Activated CD4-positive, alpha-beta T cell treated with anti-CD3 and anti-CD28 coated beads, Interleukin-2, Interleukin-4, amounts not matched to agents 100 ng/mL and 50 ng/mL, durations not matched to agents 16 hours and 8 hours (primary cell): Measurements from ENCODE around the gene UPK3A.

ENCODE experiments used
- DNase-seq: peaks from one replicate; pipeline ENCODE4 v3.0.0-alpha.2; 2020; ENCODE audit warnings: low spot score

Gene UPK3A

GRCh38 chr22:45329530-45329936 lies 44.8 kb downstream of the UPK3A start:
- DNase-seq = no peak

GRCh38 chr22:45330548-45330947 lies 45.8 kb downstream of the UPK3A start:
- no peak for DNase-seq

GRCh38 chr22:45331486-45331885 lies 46.7 kb downstream of the UPK3A start:
- no peak for DNase-seq

GRCh38 chr22:45332001-45332400 lies 47.3 kb downstream of the UPK3A start:
- DNase-seq = no peak

- no peak for DNase-seq
Observed at GRCh38 chr22:45334068-45334467, 49.3 kb downstream of the UPK3A start.

- no peak for DNase-seq
Observed at GRCh38 chr22:45334528-45334927, 49.8 kb downstream of the UPK3A start.

- DNase-seq = no peak
Observed at GRCh38 chr22:45335021-45335818, 50.5 kb downstream of the UPK3A start.

- no peak for DNase-seq
Observed at GRCh38 chr22:45335854-45336522, 51.2 kb downstream of the UPK3A start.

GRCh38 chr22:45336971-45337431 lies 52.3 kb downstream of the UPK3A start:
- no peak for DNase-seq

GRCh38 chr22:45337536-45337935 lies 52.8 kb downstream of the UPK3A start:
- no peak for DNase-seq

- no peak for DNase-seq
Observed at GRCh38 chr22:45338795-45339194, 54.0 kb downstream of the UPK3A start.

GRCh38 chr22:45340323-45340722 lies 55.6 kb downstream of the UPK3A start:
- DNase-seq = no peak

GRCh38 chr22:45341498-45341897 lies 56.7 kb downstream of the UPK3A start:
- peak; percentile 15 for DNase-seq

- no peak for DNase-seq
Observed at GRCh38 chr22:45343143-45343542, 58.4 kb downstream of the UPK3A start.

GRCh38 chr22:45344334-45344733 lies 59.6 kb downstream of the UPK3A start:
- DNase-seq = no peak
